PFSK-1 (cell line): ENCODE results near the gene MAP6.

Experiments used
- POLR2AphosphoS5 ChIP-seq: IDR thresholded peaks from 2 replicates; pipeline ENCODE4 v1.6.1; 2012; ENCODE audit warnings: low read depth, mild to moderate bottlenecking, control low read depth, low read length, moderate library complexity
- REST ChIP-seq, 2 experiments: IDR thresholded peaks; 2 replicates each; pipeline versions ENCODE4 v1.6.1 to v1.8.0; 2011 to 2012; ENCODE audit warnings: low read depth in 2 of 2, low read length in 2 of 2, control low read depth in 1 of 2, inconsistent platforms in 1 of 2, mild to moderate bottlenecking in 1 of 2, moderate library complexity in 1 of 2; ENCODE audit not compliant: insufficient read depth in 1 of 2
- SIN3A ChIP-seq: IDR thresholded peaks from 2 replicates; pipeline ENCODE4 v1.6.1; 2012; ENCODE audit warnings: mild to moderate bottlenecking, low read length, moderate library complexity, borderline replicate concordance; ENCODE audit not compliant: insufficient read depth
- TAF1 ChIP-seq: IDR thresholded peaks from 2 replicates; pipeline ENCODE4 v1.6.1; 2012; ENCODE audit warnings: low read length, control low read depth, borderline replicate concordance; ENCODE audit not compliant: insufficient read depth

GRCh38 chr11:75603791-75604736, 64.8 kb downstream of the MAP6 start:
- TF ChIP-seq SIN3A (no peak), POLR2AphosphoS5 (no peak), TAF1 (no peak), REST (IDR thresholded peaks at IDR 0.05; ENCODE audit: insufficient read depth in 1 of 2, low read depth in 2 of 2, low read length in 2 of 2) (no peak)
